ENCODE measurements around the gene COPRS. TPM values are rescaled to one million over a fixed set of nuclear protein-coding genes. Genes with fewer than 3 reads are reported as not detected.
"Not testable (repeated sequence)": the region's sequence is repeated elsewhere in the genome, so short reads cannot be mapped to it uniquely, and the experiment has no call there.

The COPRS gene
- total RNA-seq, 1 experiment from 2014 or later, result 52.4 TPM

DNA sequence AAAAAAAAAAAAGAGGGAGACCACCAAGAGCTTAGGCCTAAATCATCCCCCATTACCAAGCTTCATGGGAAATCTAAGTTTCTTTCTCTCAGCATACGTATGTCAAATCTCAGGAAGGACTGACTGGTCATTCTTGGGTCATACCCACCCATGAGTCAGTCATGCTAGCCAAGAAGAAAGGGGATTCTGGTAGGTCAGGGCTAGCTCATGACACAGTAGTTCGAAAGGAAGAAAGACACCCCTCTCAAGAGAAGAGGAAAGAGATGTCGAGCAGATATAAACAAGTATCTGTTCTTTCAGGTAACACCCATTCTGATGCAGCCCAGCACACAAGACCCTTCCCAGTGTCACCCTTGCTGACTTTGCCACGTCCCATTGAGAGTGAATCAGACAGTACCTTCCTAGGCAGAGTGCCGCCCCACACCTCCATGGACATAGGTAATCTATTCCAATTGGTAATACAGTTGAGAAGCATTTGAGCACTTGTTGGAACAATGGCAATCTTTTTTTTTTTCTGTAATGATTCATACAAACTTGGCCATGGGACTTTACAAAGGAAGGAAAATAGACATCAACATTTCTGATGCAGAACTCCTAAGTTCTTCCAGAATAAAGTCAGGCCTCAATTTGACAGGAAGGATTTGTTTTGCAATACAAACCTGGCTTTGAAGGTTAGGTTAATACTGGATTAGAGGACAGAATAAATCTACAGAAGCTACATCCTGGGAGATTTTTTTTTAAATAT lies 38.2 kb downstream of the COPRS start:
- no peaks in the 10 kb centered on the region for H3K9me2 ChIP-seq (ENCODE audit: insufficient read depth)
- intact Hi-C loops (cut with micrococcal nuclease), result no loop called here
- no peak for DNase-seq (ENCODE audit: low read depth, low spot score)
- ChIA-PET POLR2A (no interaction called here), RAD21 (ENCODE audit: low non-redundant PET in 1 of 2, low total read pairs in 2 of 2, uncharacterized antibody in 2 of 2, unreplicated experiment in 2 of 2) (no interaction called here), CTCF (no interaction called here)
- no peak for ATAC-seq
- no peaks in the 10 kb centered on the region for H3K27me3 ChIP-seq (ENCODE audit: insufficient read depth, low read length)
- H4K20me1 ChIP-seq (ENCODE audit: insufficient read depth), result no peaks in the 10 kb centered on the region
- no peak overlapping the region for H3K4me3 ChIP-seq (replicated peaks in 1 of 2; ENCODE audit: low read depth in 1 of 2, low read length in 2 of 2)
- H3K9ac ChIP-seq (ENCODE audit: low read length), result no peak overlapping the region
- no peaks in the 10 kb centered on the region for H3K36me3 ChIP-seq (ENCODE audit: control insufficient read depth in 1 of 2, insufficient read depth in 2 of 2, low read length in 2 of 2)
- no peak overlapping the region for H2AFZ ChIP-seq (ENCODE audit: low read depth, low read length, poor library complexity, severe bottlenecking)
- no peak for TF ChIP-seq RAD21 (IDR thresholded peaks at IDR 0.05; ENCODE audit: low read depth)
- TF ChIP-seq POLR2AphosphoS5 (IDR thresholded peaks at IDR 0.05; ENCODE audit: low read depth, low read length), result no peak
- TF ChIP-seq ZNF274 (IDR thresholded peaks at IDR 0.05; ENCODE audit: low read depth, low read length), result no peak
- TF ChIP-seq CBX3 (IDR thresholded peaks at IDR 0.05; ENCODE audit: low read depth), result no peak
- no peak for TF ChIP-seq SP1 (IDR thresholded peaks at IDR 0.05; ENCODE audit: low read depth)
- no peak for TF ChIP-seq EGR1 (IDR thresholded peaks at IDR 0.05; ENCODE audit: low read depth)
- no peak for TF ChIP-seq SRF (IDR thresholded peaks at IDR 0.05; ENCODE audit: low read depth)
- TF ChIP-seq YY1 (IDR thresholded peaks at IDR 0.05; ENCODE audit: extremely low read depth, insufficient replicate concordance, low read depth, low read length), result no peak
- no peak for TF ChIP-seq FOSL1 (IDR thresholded peaks at IDR 0.05; ENCODE audit: low read depth)
- TF ChIP-seq ZFX (IDR thresholded peaks at IDR 0.05), result no peak
- H3K9me3 ChIP-seq (ENCODE audit: control insufficient read depth in 1 of 2, insufficient read depth in 1 of 2, low read depth in 1 of 2, low read length in 2 of 2), result no peaks in the 10 kb centered on the region
- H3K27ac ChIP-seq (ENCODE audit: low read depth, low read length), result no peak overlapping the region
- H3K79me2 ChIP-seq (ENCODE audit: insufficient read depth, low read length), result no peaks in the 10 kb centered on the region
- BruUV-seq (replicated peaks), result no TSS peak
- H3K4me1 ChIP-seq (ENCODE audit: control insufficient read depth in 1 of 2, insufficient read depth in 2 of 2, low read length in 2 of 2), result peaks cover 0 to 7% of the 10 kb centered on the region in 2 experiments; a peak in 1 of 4 replicates
- H3K4me2 ChIP-seq (ENCODE audit: low read length), result no peak overlapping the region

DNA sequence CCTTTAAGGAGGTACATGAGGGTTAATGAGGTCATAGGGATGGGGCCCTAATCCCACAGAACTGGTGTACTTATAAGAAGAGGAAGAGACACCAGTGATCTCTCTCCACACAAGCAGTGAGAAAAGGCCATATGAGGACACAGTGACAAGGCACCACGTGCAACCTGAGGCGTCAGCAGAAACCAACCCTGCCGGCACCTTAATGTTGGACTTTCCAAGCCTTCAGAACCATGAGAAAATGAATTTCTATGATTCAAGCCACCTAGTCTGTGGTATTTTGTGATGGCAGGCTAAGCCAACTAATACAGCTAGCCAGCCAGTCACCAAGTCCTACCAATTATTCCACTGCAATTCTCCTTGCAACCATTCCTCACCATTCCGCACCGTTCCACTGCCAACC lies 39.5 kb downstream of the COPRS start:
- no peak for TF ChIP-seq SP1 (IDR thresholded peaks at IDR 0.05; ENCODE audit: low read depth)
- TF ChIP-seq FOSL1 (IDR thresholded peaks at IDR 0.05; ENCODE audit: low read depth), result no peak
- TF ChIP-seq POLR2AphosphoS5 (IDR thresholded peaks at IDR 0.05; ENCODE audit: low read depth, low read length), result no peak
- TF ChIP-seq EGR1 (IDR thresholded peaks at IDR 0.05; ENCODE audit: low read depth), result no peak
- TF ChIP-seq CBX3 (IDR thresholded peaks at IDR 0.05; ENCODE audit: low read depth), result no peak
- Histone ChIP-seq H3K9me2 (ENCODE audit: insufficient read depth) (no peaks in the 10 kb centered on the region), H3K4me2 (ENCODE audit: low read length) (no peak overlapping the region), H3K9me3 (ENCODE audit: control insufficient read depth in 1 of 2, insufficient read depth in 1 of 2, low read depth in 1 of 2, low read length in 2 of 2) (no peaks in the 10 kb centered on the region), H3K36me3 (ENCODE audit: control insufficient read depth in 1 of 2, insufficient read depth in 2 of 2, low read length in 2 of 2) (no peaks in the 10 kb centered on the region), H2AFZ (ENCODE audit: low read depth, low read length, poor library complexity, severe bottlenecking) (no peak overlapping the region), H4K20me1 (ENCODE audit: insufficient read depth) (no peaks in the 10 kb centered on the region), H3K9ac (ENCODE audit: low read length) (no peak overlapping the region), H3K27ac (ENCODE audit: low read depth, low read length) (no peak overlapping the region), H3K4me3 (replicated peaks in 1 of 2; ENCODE audit: low read depth in 1 of 2, low read length in 2 of 2) (no peak overlapping the region), H3K27me3 (ENCODE audit: insufficient read depth, low read length) (no peaks in the 10 kb centered on the region), H3K4me1 (ENCODE audit: control insufficient read depth in 1 of 2, insufficient read depth in 2 of 2, low read length in 2 of 2) (peaks cover 0 to 7% of the 10 kb centered on the region in 2 experiments; a peak in 1 of 4 replicates), H3K79me2 (ENCODE audit: insufficient read depth, low read length) (no peaks in the 10 kb centered on the region)
- BruUV-seq (replicated peaks), result no TSS peak
- DNase-seq (ENCODE audit: low read depth, low spot score), result no peak
- intact Hi-C loops (cut with micrococcal nuclease), result no loop called here
- ChIA-PET POLR2A (no interaction called here), CTCF (no interaction called here), RAD21 (ENCODE audit: low non-redundant PET in 1 of 2, low total read pairs in 2 of 2, uncharacterized antibody in 2 of 2, unreplicated experiment in 2 of 2) (no interaction called here)
- no peak for ATAC-seq

DNA sequence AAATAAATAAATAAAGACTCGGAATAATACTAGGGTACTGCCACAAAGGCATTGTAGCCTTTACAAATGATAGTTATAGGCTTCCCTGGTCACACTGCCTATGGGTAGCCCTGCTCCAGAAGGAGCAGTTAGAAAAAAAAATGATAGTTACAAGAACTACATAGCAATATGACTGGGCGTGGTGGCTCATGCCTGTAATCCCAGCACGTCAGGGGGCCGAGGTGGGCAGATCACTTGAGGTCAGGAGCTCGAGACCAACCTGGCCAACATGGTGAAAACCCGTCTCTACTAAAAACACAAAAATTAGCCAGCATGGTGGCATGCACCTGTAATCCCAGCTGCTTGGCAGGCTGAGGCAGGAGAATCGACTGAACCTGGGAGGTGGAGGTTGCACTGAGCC lies 40.2 kb downstream of the COPRS start:
- POLR2A ChIA-PET; BruUV-seq (replicated peaks); H3K9ac ChIP-seq (ENCODE audit: low read length); H3K4me1 ChIP-seq (ENCODE audit: control insufficient read depth in 1 of 2, insufficient read depth in 2 of 2, low read length in 2 of 2); intact Hi-C loops (cut with micrococcal nuclease); H3K79me2 ChIP-seq (ENCODE audit: insufficient read depth, low read length); H3K36me3 ChIP-seq (ENCODE audit: control insufficient read depth in 1 of 2, insufficient read depth in 2 of 2, low read length in 2 of 2); H3K27ac ChIP-seq (ENCODE audit: low read depth, low read length); H3K4me3 ChIP-seq (replicated peaks in 1 of 2; ENCODE audit: low read depth in 1 of 2, low read length in 2 of 2); H3K9me3 ChIP-seq (ENCODE audit: control insufficient read depth in 1 of 2, insufficient read depth in 1 of 2, low read depth in 1 of 2, low read length in 2 of 2); DNase-seq (ENCODE audit: low read depth, low spot score); H3K9me2 ChIP-seq (ENCODE audit: insufficient read depth); ATAC-seq; H3K27me3 ChIP-seq (ENCODE audit: insufficient read depth, low read length); H2AFZ ChIP-seq (ENCODE audit: low read depth, low read length, poor library complexity, severe bottlenecking); RAD21 ChIA-PET (ENCODE audit: low non-redundant PET in 1 of 2, low total read pairs in 2 of 2, uncharacterized antibody in 2 of 2, unreplicated experiment in 2 of 2); H4K20me1 ChIP-seq (ENCODE audit: insufficient read depth); H3K4me2 ChIP-seq (ENCODE audit: low read length); CTCF ChIA-PET: not testable (repeated sequence)
